HG03196 (cell line): ENCODE data around the gene TRIM34.
A peak's percentile ranks its signal among the peaks of the same experiment; 100 is the strongest.
"Not testable (repeated sequence)": the region's sequence is repeated elsewhere in the genome, so short reads cannot be mapped to it uniquely, and the experiment has no call there.

Experiments
- ATAC-seq: cut with Tn5 transposase; IDR thresholded peaks from one replicate; pipeline ENCODE4 v1.9.1; 2021; ENCODE audit not compliant: unreplicated experiment

The TRIM34 gene

DNA sequence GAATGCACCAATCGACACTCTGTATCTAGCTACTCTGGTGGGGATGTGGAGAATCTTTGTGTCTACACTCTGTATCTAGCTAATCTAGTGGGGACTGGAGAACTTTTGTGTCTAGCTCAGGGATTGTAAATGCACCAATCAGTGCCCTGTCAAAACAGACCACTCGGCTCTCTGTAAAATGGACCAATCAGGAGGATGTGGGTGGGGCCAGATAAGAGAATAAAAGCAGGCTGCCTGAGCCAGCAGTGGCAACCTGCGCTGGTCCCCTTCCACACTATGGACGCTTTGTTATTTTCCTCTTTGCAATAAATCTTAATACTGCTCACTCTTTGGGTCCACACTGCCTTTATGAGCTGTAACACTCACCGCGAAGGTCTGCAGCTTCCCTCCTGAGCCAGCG, 58.8 kb downstream of the TRIM34 start:
- ATAC-seq = not testable (repeated sequence)

DNA sequence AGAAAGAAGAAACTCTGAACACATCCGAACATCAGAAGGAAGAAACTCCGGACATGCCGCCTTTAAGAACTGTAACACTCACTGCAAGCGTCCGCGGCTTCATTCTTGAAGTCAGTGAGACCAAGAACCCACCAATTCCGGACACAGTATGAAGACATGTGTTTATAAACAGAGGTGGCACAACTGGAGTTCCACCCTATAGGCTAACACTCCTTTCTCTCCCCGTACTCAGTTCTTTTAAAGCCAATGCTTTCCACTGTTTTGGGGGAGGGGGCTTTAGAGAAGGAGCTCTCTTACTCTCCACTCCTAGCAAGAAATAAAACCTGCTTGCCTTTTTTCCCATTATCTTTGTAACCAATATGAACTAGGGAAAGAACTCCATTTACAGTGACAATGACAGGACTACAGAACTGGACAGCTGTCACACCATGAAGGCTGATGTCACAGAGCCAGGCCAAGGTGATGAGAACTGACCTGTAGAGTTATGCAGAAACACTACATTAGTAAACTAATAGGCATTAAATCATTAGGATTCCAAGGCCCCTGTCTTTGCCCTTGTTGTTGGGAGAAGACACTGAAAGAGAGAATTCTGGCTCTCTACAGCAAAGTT, 59.3 kb downstream of the TRIM34 start:
- no peak for ATAC-seq

DNA sequence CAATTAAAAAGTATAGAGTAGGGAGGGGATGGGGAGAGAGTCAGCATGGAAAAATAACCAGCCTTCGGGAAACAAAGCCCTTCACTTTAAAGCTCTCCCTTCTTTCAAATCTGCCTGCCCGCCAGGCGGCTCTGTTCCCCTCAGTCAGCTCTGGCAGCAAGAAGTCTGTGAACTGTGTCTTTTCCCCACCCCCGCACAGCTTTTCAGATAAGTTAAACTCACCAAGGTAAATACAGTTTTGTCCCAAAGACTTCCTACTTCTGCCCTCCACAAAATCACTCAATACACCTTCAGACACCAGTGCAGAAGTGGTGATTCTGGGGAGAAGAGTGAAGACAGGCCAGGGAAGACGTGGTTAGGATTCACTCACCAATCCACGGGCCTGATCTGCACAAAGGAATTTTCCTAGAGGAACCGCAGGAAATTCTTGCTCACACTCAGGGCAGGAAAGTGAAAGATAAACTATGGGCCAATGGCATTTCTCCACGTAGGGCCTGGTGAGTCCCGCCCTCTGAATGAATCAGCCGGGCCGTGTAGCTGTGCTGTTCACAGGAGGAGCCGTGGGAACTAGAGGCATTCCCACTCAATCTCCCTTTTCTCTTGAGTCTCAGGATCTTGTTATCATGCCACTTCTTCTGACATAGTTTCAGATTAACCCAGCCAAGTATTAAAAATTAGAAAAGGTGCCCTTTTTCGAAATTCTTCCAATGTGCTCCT, 60.0 kb downstream of the TRIM34 start, which contains the start of gene TRIM5:
TRIM5 (minus strand) TSS at position 429 of the 717 bp plus-strand sequence. CDS start 4,897 bp downstream, outside the sequence.
- peak; percentile 80 for ATAC-seq

DNA sequence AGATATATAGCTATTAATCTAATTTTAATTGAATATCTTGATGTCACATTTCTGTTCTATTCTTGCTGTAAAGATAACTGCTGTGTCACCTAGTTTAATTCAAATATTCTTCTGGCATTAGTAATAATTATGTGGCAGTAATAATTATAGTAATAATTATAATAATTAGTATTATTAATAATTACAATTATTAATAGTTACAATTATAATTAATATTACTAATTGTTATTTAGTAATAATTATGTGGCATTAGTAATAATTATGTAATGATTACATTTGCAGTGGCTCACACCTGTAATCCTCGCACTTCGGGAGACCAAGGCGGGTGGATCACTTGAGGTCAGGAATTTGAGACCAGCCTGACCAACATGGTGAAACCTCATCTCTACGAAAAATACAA, 61.6 kb downstream of the TRIM34 start:
- no peak for ATAC-seq

DNA sequence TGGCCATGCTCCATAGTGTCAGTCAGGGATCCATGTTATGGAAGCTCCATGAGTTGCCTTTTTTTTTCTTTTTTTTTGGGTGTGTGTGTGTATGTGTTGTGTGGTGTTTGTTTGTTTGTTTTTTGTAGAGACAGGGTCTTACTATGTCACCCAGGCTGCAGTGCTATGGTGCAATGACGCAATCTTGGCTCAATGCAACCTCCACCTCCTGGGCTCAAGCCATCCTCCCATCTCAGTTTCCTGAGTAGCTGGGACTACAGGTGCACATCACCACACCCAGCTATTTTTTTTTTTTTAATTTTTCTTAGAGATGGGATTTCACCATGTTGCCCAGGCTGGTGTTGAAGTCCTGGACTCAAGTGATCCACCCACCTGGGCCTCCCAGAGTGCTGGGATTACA, 63.7 kb downstream of the TRIM34 start:
- no peak for ATAC-seq

DNA sequence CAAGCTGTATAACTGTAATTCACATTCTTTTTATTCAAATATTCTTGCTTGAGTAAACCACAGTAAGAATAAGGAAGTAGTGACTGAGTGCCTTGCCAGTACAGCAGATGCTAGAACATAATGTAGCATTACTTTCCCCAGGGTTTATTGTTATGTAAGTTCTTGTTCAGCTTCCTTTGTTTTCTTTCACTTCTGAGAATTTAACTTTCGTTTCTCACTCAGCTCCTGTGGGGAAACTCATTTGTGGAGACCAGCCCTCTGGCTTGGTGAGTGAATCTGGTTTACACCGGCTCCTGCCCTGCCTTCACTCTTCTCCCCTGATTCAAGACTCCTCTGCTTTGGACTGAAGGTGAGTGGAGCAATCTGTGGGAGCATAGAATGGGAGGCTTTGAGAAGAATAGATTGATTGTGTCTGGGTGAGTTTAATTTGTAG, 64.8 kb downstream of the TRIM34 start, which contains the start of gene TRIM22:
TRIM22 (plus strand) TSS at position 240 of the 433 bp plus-strand sequence. CDS start 6,443 bp downstream, outside the sequence.
- ATAC-seq = peak; percentile 77

DNA sequence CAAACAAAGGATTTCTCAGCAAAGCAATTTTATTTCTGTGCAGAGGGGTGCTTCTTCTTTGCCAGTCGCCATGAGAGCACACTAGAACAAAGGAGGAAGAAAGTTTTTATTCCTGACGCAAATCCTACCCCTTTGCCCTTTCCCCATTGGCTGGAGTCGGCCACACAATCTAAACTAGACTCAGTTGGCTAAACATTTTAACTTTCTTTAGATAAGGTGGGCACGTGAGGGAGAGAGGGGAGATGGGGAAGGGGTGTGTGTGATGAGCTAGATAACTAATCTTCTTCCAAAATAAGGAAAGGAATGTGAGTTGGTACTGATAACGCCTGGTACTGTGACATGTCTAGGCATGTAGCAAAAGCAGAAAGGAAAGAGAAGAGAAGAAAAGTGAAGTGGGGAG, 65.4 kb downstream of the TRIM34 start:
- ATAC-seq = no peak

DNA sequence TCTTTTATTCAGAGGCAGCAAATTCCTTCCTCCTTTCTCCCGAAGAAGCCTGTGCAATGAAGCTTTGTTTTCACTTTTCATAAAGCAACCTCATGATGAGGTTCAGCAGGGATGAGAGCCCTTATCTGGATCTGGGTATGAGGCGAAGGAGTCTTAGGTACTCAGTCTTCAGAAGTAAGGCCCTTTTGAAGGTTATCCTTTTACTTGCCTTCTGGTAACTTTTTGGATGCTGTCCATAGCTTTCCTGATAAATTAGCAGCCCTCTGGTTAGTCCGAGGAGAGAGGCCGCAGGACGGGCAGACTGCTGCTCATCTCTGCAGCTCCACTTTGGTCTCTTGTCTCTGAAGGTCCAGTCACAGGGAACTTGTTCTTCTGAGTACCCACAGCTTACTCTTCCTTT, 65.9 kb downstream of the TRIM34 start:
- no peak for ATAC-seq

DNA sequence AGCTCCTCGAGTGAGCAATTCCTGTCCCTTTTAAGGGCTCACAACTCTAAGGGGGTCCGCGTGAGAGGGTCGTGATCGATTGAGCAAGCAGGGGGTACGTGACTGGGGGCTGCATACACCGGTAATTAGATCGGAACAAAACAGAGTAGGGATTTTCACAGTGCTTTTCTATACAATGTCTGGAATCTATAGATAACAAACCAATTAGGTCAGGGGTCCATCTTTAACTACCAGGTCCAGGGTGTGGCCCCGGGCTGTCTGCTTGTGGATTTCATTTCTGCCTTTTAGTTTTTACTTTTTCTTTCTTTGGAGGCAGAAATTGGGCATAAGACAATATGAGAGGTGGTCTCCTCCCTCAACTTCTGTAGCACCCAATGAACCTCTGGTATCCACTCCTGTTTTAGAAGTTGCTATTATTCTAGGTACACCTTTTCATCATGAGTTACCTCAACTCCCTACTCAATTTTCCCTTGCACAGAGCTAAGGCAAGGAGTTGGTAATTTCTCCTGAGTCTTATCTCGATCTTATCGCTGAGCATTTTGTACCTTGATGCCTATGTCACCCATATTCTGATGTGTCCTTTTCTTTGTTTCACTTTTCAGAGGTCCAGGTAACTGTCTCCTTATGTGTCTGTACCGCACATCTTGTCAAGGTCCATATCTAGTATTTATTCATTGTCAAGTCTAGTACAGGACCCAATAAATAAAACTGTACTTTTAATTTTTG, 66.6 kb downstream of the TRIM34 start:
- ATAC-seq = not testable (repeated sequence)

DNA sequence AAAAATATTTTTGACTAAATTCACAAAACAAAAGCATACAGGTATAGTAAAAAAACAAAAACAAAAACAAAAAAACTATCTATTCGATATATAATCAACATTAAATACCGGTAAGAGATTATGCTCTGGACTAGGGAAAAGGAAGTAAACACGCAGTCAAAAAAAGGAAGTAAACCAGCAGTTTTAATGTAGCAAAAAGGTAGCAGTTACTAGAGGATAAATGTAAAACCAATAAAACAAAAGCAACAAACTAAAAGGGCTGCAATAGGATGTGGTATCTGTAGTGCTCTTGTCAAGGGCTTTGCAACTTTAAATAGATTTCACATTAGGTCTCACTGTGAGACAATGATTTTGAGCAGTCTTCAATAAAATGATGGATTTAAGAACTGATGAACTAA, 67.2 kb downstream of the TRIM34 start:
- ATAC-seq = no peak
